ENCODE results near the gene ATF7.

Gene ATF7

DNA sequence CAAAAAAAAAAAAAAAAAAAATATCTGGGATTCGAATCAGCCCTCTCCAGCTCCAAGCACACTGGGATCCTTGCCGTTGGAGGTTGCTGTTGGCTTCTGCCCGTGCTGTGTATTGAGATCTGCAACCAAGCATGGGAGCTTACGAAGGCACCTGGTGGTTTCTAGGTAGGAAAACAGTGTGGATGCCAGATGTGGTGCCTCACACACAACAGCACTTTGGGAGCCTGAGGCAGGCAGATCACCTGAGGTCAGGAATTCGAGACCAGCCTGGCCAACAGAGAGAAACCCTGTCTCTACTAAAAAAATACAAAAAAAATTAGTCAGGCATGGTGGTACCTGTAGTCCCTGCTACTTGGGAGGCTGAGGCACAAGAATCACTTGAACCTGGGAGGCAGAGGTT, 47.4 kb downstream of the ATF7 start:
- H3K27me3 ChIP-seq (replicated peaks; ENCODE audit: control insufficient read depth, insufficient read depth, low read length), result no peaks in the 10 kb centered on the region
- TF ChIP-seq, protein P1, sequence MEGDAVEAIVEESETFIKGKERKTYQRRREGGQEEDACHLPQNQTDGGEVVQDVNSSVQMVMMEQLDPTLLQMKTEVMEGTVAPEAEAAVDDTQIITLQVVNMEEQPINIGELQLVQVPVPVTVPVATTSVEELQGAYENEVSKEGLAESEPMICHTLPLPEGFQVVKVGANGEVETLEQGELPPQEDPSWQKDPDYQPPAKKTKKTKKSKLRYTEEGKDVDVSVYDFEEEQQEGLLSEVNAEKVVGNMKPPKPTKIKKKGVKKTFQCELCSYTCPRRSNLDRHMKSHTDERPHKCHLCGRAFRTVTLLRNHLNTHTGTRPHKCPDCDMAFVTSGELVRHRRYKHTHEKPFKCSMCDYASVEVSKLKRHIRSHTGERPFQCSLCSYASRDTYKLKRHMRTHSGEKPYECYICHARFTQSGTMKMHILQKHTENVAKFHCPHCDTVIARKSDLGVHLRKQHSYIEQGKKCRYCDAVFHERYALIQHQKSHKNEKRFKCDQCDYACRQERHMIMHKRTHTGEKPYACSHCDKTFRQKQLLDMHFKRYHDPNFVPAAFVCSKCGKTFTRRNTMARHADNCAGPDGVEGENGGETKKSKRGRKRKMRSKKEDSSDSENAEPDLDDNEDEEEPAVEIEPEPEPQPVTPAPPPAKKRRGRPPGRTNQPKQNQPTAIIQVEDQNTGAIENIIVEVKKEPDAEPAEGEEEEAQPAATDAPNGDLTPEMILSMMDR (IDR thresholded peaks at IDR 0.05; ENCODE audit: insufficient read depth, low read length, poor library complexity, severe bottlenecking), result no peak
- DNase-seq (ENCODE audit: extremely low read depth, insufficient read length), result no peak
- H3K4me3 ChIP-seq (replicated peaks; ENCODE audit: low read depth, low read length), result no peak overlapping the region
- peaks cover 2% of the 10 kb centered on the region; the same call in 1 of the 2 replicates for H3K36me3 ChIP-seq (ENCODE audit: control insufficient read depth, insufficient read depth, low read length)

DNA sequence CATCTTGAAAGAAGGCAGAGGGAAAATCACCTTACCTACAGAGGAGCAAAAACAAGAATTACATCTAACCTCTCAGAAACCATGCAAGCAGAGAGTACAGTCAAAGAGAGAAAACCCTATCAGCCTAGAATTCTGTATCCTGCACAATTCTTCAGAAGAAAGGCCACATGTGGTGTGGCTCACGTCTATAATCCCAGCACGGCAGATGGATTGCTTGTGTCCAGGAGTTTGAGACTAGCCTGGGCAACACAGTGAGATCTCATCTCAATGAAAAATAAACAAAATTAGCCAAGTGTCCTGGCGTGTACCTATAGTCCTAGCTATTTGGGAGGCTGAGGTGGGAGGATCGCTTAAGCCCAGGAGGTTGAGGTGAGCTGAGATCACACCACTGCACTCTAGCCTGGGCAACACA, 48.2 kb downstream of the ATF7 start:
- Histone ChIP-seq H3K27me3 (replicated peaks; ENCODE audit: control insufficient read depth, insufficient read depth, low read length) (no peaks in the 10 kb centered on the region), H3K4me3 (replicated peaks; ENCODE audit: low read depth, low read length) (no peak overlapping the region), H3K36me3 (ENCODE audit: control insufficient read depth, insufficient read depth, low read length) (peaks cover 2% of the 10 kb centered on the region; the same call in 1 of the 2 replicates)
- DNase-seq (ENCODE audit: extremely low read depth, insufficient read length), result no peak
- TF ChIP-seq, protein P1 (IDR thresholded peaks at IDR 0.05; ENCODE audit: insufficient read depth, low read length, poor library complexity, severe bottlenecking), result no peak

- Histone ChIP-seq H3K4me3 (replicated peaks; ENCODE audit: low read depth, low read length) (no peak overlapping the region), H3K36me3 (ENCODE audit: control insufficient read depth, insufficient read depth, low read length) (peaks cover 2% of the 10 kb centered on the region; the same call in 1 of the 2 replicates), H3K27me3 (replicated peaks; ENCODE audit: control insufficient read depth, insufficient read depth, low read length) (no peaks in the 10 kb centered on the region)
- TF ChIP-seq, protein P1 (IDR thresholded peaks at IDR 0.05; ENCODE audit: insufficient read depth, low read length, poor library complexity, severe bottlenecking), result no peak
- no peak for DNase-seq (ENCODE audit: extremely low read depth, insufficient read length)
Observed at GRCh38 chr12:53575502-53576249, 50.5 kb downstream of the ATF7 start.

- Histone ChIP-seq H3K27me3 (replicated peaks; ENCODE audit: control insufficient read depth, insufficient read depth, low read length) (no peaks in the 10 kb centered on the region), H3K36me3 (ENCODE audit: control insufficient read depth, insufficient read depth, low read length) (peaks cover 2% of the 10 kb centered on the region; the same call in 1 of the 2 replicates), H3K4me3 (replicated peaks; ENCODE audit: low read depth, low read length) (no peak overlapping the region)
- DNase-seq (ENCODE audit: extremely low read depth, insufficient read length), result no peak
- TF ChIP-seq, protein P1 (IDR thresholded peaks at IDR 0.05; ENCODE audit: insufficient read depth, low read length, poor library complexity, severe bottlenecking), result no peak
Observed at GRCh38 chr12:53572134-53572758, 53.9 kb downstream of the ATF7 start.

- Histone ChIP-seq H3K36me3 (ENCODE audit: control insufficient read depth, insufficient read depth, low read length) (peaks cover 2% of the 10 kb centered on the region; the same call in 1 of the 2 replicates), H3K27me3 (replicated peaks; ENCODE audit: control insufficient read depth, insufficient read depth, low read length) (no peaks in the 10 kb centered on the region), H3K4me3 (replicated peaks; ENCODE audit: low read depth, low read length) (no peak overlapping the region)
- DNase-seq (ENCODE audit: extremely low read depth, insufficient read length), result no peak
- TF ChIP-seq, protein P1 (IDR thresholded peaks at IDR 0.05; ENCODE audit: insufficient read depth, low read length, poor library complexity, severe bottlenecking), result no peak
Observed at GRCh38 chr12:53571295-53571694, 54.9 kb downstream of the ATF7 start.
